ENCODE measurements around the gene NUDT14.

NUDT14 gene

GRCh38 chr14:105176513-105176912 lies 4.6 kb downstream of the NUDT14 start:
- no peak for DNase-seq (ENCODE audit: low spot score)

- no peak for DNase-seq (ENCODE audit: low spot score)
Observed at GRCh38 chr14:105173901-105174894, 6.9 kb downstream of the NUDT14 start.

DNA sequence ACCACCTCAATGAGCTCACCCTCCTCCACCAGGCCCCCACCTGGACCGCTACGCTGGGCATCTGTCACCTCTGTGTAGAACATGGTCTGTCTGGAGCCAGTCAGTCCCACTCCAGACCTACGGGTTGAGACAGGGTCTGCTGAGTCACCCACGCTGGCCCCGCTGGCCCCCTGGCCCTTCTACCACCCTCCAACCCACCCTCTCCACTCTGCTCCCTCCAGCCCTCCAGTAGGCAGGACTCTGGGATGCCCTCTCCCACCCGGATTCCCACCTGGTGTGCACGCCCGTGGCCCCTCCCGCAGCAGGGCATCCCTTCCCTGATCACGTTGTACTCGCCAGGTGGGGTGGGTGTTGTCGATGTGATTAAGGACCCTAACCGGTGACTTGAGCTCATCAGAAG lies 8.0 kb downstream of the NUDT14 start:
- no peak for DNase-seq (ENCODE audit: low spot score)

DNA sequence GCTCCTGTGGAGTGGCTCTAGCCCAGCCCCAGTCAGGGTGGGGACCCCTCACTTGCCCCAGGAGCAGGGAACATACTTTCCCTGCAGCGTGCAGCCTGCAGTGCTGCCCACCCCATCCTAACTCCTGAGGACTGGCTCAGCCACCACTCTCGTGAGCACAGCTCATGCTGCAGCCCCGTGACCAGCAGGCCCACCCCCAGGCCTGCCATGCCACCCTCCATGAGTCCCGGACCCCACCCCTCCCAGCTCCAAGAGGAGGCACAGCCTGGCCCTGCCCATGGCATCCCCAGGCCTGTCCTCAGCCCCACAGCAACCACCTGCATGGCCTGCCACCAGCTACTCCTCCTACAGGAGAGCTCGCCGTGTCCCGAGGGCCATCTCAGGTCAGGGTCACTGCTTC lies 8.6 kb downstream of the NUDT14 start:
- DNase-seq (ENCODE audit: low spot score), result no peak

DNA sequence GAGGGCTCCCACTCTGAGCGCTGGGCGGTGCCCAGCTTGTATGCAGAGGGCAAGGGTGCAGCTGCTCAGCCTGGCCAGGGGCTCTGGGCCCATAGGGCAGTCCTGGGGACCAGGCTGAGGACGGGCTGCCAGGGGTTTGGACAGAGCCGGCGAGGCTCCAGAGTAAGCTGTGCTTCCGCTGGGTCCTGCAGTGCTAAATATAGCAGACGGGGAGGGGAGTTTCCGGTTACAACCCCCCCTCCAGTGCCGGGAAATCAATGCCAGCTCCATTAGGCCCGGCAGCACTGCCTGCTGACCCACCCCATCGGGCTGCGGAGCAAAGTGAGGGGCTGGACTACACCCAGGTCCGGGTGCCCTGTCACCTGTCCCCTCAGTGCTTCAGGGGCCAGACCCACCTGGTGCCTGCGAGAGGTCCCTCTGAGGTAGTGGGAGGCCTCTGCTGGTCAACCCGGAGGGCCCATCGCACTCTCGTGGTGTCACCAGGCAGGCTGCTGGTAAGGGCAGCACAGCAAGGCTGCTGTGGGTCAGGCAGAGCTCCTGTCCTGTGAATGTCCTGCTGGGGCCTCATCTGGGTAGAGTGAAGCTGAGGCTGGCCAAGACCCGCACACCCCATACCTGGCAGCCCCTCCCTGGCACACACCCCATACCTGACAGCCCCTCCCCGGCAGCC lies 10.0 kb downstream of the NUDT14 start:
- DNase-seq (ENCODE audit: low spot score), result no peak

GRCh38 chr14:105169776-105170655 lies 11.1 kb downstream of the NUDT14 start:
- no peak for DNase-seq (ENCODE audit: low spot score)

- DNase-seq (ENCODE audit: low spot score), result no peak
Observed at GRCh38 chr14:105168979-105169507, 12.1 kb downstream of the NUDT14 start.

DNA sequence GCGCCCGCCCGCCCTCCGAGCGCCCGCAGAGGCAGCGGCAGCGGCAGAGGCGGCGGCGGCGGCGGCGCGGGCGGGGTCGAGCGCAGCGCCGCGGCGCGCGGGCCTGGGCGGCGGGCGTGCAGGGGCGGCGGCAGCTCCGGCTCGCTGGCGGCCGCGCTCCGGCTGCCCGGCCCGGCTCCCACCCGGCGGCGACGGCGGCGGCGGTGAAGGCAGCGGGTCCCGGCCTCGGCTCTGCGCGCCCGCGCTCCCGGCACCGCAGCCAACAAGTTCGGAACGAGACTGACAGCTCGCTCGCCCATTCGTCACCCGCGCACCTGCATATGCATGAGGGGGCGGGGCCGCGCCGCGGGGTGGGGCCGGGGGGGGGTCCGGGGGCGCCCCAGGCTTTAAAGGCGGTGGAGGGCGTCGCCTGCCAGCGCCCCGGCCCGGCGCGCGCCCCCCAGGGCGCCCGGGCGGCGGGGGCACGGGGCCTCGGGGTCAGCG lies 12.6 kb downstream of the NUDT14 start, which contains the start of gene JAG2:
Gene JAG2 (minus strand): TSS at position 281 of the 483 bp plus-strand sequence. CDS start 356 bp downstream, outside the sequence.
- no peak for DNase-seq (ENCODE audit: low spot score)

DNA sequence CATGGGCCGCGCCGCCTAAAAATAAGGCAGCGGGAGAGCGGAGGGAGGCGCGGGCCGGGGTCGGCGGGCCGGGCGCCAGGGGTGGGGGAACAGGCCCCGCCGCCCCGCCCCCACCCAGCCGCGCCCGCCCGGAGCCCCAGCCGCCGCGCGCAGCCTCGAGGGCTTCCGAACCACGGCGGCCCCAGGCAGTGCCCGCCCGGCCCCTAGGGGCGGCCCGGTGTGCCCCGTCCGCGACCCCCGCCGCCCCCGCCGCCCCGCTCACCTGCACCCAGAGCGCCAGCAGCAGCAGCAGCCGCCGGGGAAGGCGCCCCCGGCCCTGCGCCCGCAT lies 13.1 kb downstream of the NUDT14 start:
- DNase-seq (ENCODE audit: low spot score), result no peak

DNA sequence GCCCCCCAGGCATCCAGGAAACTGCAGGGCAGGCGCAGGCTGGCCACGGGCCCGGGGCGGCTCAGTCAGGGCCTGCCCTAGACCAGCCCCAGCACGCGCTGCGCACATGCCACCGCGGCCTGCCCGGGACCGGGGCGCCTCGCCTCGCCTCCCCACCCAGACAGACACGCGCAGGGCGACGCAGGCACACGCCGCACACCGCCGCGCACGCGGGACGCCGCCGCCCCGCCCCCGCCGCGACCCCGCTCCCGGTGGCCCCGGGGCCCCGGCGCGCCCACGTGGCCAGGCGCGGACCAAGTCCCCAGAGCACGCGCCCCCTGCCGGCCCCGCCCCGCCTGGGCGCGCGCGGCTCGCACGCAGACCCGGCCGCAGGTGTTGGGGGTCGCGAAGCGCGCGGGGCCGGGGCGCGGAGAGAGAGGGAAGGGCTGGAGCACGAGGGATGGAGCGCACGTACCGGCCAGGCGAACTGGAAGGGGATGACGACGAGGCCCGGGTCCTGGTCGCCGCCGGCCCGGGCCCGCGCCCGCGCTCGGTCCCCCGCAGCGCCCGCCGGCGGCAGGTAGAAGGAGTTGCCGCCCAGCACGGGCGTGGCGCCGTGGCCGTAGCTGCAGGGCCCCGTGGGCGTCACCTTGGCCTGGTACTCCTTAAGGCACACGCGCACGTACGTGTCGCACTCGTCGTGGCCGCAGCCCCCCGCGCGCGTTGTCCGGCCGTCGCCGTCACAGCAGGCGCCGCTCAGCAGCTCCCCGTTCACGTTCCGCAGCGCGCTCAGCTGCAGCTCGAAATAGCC lies 13.6 kb downstream of the NUDT14 start:
- no peak for DNase-seq (ENCODE audit: low spot score)

GRCh38 chr14:105166571-105167302 lies 14.4 kb downstream of the NUDT14 start:
- DNase-seq (ENCODE audit: low spot score), result no peak

- no peak for DNase-seq (ENCODE audit: low spot score)
Observed at GRCh38 chr14:105165761-105166485, 15.2 kb downstream of the NUDT14 start.

- DNase-seq (ENCODE audit: low spot score), result no peak
Observed at GRCh38 chr14:105165134-105165704, 15.9 kb downstream of the NUDT14 start.

- peak; percentile 22 for DNase-seq (ENCODE audit: low spot score)
Observed at GRCh38 chr14:105163040-105163742, 17.9 kb downstream of the NUDT14 start.

DNA sequence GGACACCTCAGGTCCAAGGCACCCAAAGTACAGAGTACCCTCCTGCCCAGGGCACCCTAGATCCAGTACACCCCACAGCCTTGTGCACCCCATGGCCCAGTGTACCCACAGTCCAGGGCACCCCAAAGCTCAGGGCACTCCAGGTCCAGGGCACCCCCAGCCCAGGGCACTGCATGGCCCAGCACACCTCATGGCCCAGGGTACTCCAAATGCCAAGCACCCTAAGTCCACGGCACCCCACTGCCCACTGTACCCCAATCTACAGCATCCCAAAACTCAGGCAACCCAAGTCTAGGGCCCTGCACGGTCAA lies 18.5 kb downstream of the NUDT14 start:
- DNase-seq (ENCODE audit: low spot score), result no peak

GRCh38 chr14:105161964-105162668 lies 19.0 kb downstream of the NUDT14 start:
- DNase-seq (ENCODE audit: low spot score), result peak; percentile 36

DNA sequence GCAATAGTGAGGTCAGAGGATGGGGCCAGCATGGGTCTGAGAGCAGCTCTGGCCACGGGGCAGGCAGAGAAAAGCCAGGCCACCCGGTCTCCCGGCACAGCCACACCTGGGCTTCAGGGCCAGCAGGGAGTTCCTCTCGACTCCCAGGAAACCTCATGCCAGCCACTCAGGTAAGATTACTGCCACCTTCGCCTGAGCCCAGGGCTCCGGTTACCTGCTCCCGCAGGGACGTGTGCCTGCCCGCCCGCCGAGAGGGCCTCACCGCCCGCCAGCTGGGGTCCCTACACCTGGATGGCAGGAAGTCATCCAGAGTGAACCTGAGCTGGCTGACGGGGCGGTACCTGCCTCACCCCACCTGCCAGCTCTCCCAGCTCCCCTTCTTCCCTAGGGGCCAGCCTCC lies 19.8 kb downstream of the NUDT14 start:
- no peak for DNase-seq (ENCODE audit: low spot score)

DNA sequence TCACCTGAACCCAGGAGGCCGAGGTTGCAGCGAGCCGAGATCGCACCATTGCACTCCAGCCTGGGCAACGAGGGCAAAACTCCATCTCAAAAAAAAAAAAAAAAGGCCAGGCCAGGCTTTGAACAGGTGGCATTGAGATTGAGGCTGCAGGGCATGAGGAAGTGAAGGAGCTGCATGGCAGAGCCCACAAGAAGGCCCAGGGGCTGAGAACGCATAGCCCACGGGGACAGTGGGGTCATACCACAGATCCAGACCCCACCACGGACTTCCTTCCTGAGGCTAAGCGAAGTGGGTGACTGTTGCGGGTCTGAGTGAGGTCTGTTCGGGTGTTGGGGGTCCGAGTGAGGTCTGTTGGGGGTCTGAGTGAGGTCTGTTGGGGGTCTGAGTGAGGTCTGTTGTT lies 20.3 kb downstream of the NUDT14 start:
- DNase-seq (ENCODE audit: low spot score), result no peak
